Measurements from ENCODE around the gene PTPRG.

The PTPRG gene

GRCh38 chr3:61910732-61911131 is 349.4 kb downstream of the PTPRG start:
- no peak for DNase-seq

DNA sequence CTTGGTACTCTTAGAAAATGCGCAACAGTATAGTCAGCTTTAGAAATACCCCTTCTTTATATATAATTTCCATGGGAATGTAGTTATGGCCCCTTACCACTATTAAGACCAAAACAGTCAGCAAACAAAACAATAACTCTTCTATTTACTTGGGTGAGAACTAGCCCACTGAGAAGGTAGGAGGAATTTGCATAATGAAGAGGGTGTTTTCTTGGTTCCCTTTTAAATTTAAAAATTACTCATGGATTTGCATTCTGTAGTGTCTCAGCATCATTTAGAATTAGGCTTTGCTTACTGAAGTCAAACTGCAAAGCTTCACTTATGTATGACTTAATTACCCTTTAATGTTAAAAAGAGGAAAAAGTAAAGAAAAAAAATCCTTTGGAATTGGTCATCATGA is 350.8 kb downstream of the PTPRG start:
- no peak for DNase-seq

- no peak for DNase-seq
These were observed 352.3 kb downstream of the PTPRG start for GRCh38 chr3:61913701-61914100.

DNA sequence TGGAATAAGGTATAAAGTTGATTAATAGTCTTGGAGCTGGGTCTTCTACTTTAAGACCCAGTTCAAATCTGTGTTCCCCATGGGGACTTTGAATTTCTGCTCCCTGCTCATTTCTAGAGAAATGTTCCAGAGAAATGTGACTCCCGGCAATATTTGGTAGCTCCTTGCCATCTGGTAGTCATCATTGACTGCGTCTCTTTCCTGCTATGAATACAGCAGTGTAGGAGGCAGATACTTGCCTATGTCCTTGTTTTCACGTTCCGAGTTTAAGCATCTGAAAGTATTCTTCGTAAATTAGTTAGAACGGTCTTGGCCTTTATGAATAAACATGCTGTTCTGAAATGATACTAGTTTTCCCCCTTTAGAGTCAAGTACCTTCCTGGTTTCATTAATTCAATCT is 352.9 kb downstream of the PTPRG start:
- DNase-seq: no peak

GRCh38 chr3:61915296-61915695 is 353.9 kb downstream of the PTPRG start:
- DNase-seq: no peak

- DNase-seq: no peak
These were observed 358.0 kb downstream of the PTPRG start for GRCh38 chr3:61919371-61919770.

GRCh38 chr3:61922118-61922517 is 360.7 kb downstream of the PTPRG start:
- DNase-seq: no peak

- no peak for DNase-seq
These were observed 362.8 kb downstream of the PTPRG start for GRCh38 chr3:61924090-61924735.

DNA sequence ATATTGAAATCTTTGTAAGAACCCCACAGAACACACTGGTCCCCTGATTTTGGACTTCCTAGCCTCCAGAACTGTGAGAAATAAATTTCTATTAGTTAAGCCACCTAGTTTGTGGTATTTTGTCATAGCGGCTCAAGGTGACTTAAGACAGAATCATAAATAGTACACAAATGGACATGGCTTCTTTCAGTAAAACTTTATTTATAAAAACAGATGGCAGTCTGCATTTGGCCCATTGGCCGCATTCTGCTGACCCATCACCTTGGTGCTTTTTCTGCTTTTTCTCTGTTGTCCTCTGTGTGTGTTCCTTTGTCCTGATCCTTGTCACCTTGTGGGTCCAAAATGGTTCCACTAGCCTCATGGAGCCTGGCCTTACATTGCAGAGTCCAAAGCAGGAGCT is 363.6 kb downstream of the PTPRG start:
- DNase-seq: no peak

- no peak for DNase-seq
These were observed 364.4 kb downstream of the PTPRG start for GRCh38 chr3:61925721-61926120.

DNA sequence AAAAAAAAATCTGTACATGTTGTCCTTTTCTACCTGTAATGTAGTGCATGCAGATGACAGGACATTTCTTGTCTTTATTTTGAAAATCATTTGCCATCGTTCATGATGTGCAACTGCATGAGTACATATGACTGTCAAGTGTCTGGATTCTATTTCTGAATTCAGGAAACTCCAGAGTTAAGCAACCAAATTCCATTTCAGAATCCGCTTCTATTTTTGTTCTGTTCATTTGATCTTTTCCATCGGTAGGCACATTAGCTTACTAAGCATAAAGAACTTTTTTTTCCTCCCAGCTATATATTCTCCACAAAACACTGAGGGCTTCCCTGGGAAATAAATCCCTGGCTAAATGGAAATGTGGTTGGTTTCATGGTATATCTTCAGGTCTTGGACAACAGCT is 365.6 kb downstream of the PTPRG start:
- no peak for DNase-seq

DNA sequence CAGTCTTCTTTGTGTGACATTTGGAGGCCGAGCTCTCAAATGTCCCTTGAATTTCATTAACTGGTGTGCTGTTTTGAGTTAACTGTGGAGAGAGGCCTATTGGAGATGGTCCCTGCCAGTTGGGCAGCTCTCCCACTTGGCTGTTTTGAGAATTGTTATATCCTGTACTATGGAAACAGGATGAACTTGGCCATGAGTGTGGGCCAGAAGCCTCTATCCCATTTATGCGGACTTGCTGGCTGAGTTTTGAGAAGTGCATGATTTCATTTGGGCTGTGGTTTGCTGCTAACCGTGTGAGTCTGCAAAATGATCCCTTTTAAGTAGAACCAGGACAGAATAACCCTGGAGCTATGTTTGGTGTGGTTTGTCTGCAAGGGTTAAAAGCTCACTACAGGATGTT is 366.0 kb downstream of the PTPRG start:
- DNase-seq: no peak

GRCh38 chr3:61928039-61928438 is 366.7 kb downstream of the PTPRG start:
- DNase-seq: no peak

DNA sequence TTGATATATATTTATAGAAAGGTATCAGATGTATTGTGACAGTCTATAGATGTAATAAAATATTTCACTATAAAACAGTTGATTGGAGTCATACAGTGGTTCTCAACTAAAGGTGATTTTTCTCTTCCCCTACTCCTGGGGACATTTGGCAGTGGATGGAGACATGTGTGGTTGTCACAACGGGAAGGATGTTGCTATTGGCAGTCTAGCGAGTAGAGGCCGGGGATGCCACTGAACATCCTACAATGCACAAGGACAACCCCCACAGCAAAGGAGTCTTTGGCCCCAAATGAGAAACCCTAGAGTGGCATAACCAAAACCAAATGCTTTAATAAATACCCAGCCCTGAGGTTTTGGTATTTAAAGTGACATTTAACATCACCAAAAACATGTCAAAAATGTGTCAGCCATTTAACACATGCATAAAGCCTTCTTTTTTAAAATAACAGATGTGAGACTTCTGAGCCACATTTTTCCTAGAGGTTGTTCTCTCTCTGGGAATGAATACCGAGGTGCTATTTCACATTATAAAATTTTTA is 367.5 kb downstream of the PTPRG start:
- no peak for DNase-seq

- DNase-seq: no peak
These were observed 368.2 kb downstream of the PTPRG start for GRCh38 chr3:61929617-61930016.

DNA sequence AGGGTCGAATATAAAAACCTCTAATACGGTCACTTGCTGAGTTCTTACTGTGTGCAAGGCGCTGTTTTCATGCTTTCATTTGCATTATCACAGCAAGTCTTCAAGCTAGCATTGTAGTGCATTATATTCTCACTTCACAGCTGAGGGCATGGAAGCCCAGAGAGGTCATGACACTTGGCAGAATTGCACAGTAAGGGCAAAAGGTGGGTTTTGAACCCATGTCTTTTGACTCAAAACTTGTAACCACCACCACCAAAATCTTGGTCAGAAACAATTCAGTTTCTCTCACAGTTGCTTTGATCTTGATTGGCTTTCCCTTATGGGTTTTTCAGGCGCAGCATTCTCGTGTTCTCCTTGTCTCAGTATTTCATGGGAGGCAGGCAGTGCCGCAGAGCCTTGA is 371.1 kb downstream of the PTPRG start:
- DNase-seq: no peak

DNA sequence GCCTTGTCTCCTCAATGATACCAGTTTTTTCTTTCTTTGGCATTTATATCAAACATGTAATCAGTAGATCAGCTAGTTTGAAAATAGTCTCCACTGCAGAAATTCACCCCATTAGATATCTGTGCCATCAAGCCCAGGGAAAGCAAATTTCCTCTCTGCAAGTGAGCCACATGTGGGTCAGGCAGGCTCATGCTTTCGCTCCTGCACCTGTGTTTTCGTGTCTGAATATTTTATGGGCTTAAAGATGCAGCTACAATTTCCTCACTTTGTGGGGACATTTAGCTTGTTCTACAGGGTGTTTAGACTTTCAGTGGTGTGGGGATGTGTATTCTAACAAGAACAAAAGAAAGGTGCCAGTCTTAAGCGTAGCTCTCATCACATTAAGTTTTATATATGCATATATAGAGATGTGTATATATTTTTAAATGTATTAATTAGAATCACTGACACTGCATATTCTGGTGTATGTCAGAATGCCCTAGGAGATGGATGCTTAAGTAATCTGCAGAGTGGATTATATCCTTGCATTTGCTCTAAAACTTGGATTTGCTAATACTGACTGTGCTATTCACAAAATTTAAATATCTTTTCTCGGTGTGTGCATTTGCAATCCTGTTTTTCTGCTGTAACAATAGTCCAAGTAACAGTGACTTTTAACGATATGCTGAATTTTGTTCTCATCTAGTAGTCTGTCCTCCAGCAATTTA is 372.6 kb downstream of the PTPRG start:
- DNase-seq: no peak

DNA sequence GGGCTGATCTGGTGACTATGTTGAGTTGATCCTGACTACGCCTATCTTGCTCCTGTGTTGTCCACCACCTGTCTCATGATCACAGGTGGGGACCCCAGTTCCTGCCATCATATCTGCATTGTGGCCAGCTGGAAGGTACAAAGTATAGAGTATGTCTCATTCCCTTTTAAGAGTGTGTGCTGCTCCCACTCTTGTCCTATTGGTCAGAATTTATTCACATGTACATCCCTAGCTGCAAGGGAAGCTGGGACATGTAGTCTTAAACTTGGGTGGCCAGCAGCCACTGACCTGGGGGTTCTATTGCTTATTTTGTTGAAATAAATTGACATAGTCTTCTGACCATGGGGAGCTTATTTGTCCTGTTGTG is 373.1 kb downstream of the PTPRG start:
- DNase-seq: no peak

DNA sequence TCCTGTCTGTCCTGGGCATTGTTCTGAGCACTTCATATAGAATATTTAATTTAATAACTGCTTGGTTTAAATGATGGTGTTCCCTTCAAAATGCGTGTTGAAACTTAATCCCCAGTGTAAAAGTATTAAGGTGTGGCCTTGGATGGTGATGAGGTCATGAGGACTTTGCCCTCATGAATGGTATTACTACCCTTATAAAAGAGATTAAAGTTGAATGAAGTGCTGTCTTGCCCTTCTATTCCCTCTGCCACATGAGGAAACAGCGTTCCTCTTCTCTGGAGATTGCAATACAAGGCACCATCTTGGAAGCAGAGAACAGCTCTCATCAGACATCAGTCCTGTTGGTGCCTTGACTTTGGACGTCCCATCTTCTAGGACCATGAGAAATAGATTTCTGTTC is 374.4 kb downstream of the PTPRG start:
- no peak for DNase-seq

GRCh38 chr3:61936344-61936937 is 375.1 kb downstream of the PTPRG start:
- DNase-seq: no peak

- no peak for DNase-seq
These were observed 376.1 kb downstream of the PTPRG start for GRCh38 chr3:61937477-61937876.

DNA sequence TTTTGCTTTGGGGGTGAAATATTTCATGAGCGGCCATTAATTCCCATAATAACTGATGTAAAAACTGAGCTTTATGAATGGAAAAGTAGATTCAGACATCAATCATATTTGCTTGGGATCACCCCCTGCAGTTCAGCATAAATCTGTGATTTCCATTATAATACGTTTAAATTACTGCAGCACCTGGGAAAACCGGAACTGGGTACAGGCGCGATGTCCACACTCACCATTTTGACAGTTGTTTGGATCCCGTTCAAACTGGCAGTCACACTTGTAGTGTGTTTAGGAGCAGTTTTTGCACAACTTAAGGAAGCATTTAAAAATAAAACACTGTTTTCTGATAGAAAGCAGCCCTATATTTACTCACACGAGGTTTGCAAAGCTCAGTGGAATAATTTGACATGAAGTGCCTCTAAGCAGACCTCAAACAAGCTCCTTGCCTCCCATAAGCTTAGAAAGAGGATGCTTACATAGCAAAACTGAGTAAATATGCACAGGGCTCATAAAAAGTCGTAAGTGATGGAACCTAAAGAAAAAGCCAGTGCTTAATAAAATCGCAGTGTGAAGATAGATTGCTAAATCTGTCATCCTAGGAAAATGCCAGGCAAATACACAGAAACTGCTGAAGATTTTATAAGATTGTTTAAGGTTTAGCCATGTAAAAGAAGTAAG is 377.6 kb downstream of the PTPRG start:
- no peak for DNase-seq

- DNase-seq: no peak
These were observed 378.9 kb downstream of the PTPRG start for GRCh38 chr3:61940236-61940635.

DNA sequence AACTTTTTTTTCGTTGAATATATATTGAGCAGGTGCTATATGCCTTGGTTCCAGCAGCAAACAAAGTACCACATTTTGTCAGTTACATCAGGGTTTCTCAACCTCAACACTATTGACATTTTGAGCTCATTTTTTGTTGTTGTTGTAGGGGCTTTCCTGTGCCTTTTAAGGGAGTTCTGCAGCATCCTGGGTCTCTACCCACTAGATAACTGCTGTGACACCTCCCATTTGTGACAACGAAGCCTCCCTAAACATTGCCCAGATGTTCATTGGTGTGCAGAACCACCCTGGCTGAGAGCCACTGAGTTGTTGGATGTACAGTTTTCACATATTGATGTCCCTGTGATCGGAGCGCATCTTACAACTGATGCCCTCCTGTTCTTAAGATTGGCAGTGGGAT is 382.6 kb downstream of the PTPRG start:
- DNase-seq: no peak
